CD4-positive, alpha-beta T cell treated with Interferon gamma for 1 hour (primary cell): ENCODE data around the gene IFNW1.

Experiments used
- DNase-seq: peaks from one replicate; pipeline ENCODE4 v3.0.0-alpha.2; 2020

Gene IFNW1

GRCh38 chr9:21104787-21105186 is 36.8 kb downstream of the IFNW1 start:
- DNase-seq: no peak

GRCh38 chr9:21102305-21102704 is 39.3 kb downstream of the IFNW1 start:
- DNase-seq: no peak

GRCh38 chr9:21097817-21098216 is 43.8 kb downstream of the IFNW1 start:
- no peak for DNase-seq

- no peak for DNase-seq
Observed at GRCh38 chr9:21096901-21097255, 44.8 kb downstream of the IFNW1 start.

GRCh38 chr9:21096172-21096900 is 45.3 kb downstream of the IFNW1 start:
- peak; percentile 35 for DNase-seq

GRCh38 chr9:21095561-21095960 is 46.1 kb downstream of the IFNW1 start:
- DNase-seq: no peak
